GM21447 (cell line): ENCODE data around the gene RELCH.

Experiments
- ATAC-seq: cut with Tn5 transposase; IDR thresholded peaks from one replicate; pipeline ENCODE4 v1.9.1; 2021; ENCODE audit not compliant: unreplicated experiment

The RELCH gene

DNA sequence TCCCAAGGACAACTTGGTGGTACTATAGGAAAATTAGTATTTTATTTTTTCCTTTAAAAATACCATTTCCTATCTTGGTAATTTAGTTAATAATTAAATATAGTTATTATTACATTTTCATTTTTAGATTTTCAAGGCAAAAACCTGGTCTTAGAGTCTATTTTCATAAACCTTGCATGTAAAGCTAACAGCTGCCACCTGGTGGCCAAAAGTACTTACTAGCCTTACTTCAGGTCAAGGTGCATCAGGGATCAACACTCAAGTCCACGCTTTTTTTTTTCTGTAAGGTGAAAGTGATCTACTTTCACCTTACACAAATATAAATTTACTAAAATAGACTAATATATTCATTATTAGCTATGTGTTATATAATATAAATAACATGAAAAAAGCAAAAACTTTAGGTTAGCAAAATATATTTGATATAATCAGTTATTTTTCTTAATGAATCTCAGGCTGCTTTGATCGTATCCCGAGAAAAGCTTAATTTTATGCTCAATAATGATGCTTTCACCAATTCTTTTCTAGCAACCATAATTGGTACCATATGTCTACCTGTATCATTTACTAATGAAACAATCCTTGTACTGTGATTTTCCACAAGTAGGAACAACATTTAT, 62.5 kb downstream of the RELCH start:
- ATAC-seq: peak; percentile 81

DNA sequence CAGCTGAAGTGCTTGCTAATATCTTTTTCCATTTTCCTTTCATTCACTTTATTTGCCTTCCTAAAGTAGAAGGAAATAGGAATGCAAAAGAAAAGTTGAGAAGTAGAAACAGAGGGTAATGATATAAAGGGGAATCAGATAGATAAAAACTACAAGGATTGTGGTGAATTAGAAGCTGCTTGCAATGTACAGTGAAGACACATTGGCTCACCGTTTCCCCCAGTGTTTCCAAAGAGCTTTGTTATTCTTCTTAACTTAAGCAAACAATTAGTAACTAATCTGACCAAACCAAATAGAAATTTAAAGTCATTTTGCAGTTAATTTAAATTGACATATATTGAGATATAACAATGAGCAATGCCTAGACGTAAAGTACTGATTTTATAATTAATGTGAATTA, 63.4 kb downstream of the RELCH start:
- no peak for ATAC-seq

DNA sequence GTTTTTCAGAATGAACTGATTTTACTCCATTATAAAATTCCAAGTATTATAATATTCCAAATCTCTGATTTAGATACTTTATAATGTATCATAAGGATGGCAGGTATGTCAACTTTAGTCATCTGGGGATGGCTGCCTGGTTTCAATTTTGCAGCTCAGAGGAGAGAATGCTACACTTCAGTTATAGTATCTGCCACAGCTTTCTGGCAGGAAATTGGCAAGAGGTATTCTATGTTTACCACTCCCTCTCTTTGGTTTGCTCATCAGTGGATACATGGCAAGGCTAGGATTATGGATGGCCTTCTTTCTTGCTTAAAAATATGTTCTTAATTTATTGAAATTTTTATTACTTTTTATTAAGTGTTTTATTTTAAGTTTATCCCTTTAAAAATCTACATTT, 71.0 kb downstream of the RELCH start:
- peak; percentile 61 for ATAC-seq

DNA sequence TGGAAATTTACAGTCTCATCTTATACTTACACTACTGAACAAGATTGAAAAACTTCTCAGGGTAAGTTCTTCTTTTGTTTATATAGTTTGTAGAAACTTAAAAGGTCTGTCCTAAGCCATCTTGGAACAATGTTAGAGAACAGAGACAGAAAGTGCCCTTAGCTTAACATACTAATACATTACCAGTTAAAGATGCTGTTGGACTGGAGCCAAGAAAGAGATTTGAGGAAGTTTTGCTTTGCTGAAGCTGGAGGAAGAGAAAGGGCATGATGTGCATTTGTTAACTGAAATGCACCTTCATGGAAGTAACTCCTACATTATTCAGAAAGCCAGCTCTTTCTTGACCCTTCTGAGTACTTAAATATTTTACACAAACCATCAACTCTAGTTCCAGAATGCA, 71.6 kb downstream of the RELCH start:
- peak; percentile 68 for ATAC-seq

DNA sequence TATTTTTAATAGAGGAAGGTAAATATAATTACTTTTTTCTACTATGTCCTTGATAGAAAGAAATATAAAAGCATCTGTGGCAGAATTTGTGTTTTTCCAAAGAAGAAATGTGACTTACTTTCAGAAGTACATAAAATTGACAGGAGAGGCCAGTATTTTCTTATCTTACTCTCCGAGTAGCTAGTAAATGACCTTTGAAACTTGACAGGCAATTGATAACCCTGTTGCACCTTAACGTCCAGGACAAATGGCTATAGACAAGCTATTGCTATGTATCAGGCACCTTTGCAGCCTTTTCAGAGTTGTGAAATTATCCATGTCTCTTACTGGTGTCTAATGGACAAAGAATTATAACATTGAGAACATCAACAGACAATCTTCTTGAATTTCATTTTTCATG, 75.0 kb downstream of the RELCH start:
- ATAC-seq: no peak

DNA sequence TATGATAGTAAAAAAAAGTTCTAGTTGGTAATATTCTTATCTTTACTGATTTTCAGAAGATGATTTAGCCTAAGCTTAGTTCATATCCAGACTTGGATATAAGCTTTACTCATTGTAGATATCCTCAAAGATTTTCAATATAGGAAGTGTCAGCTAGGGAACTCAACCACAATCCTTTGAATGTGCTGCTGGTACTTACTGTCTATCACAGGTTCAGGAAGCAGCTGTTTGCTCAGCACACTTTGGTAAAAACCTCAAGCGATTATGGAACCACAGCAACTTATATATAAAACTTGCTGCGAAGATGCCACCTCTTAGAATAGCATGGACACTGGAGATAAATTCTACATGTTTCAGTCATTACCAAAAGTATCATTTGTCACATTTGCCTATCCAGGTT, 77.9 kb downstream of the RELCH start:
- ATAC-seq: no peak

DNA sequence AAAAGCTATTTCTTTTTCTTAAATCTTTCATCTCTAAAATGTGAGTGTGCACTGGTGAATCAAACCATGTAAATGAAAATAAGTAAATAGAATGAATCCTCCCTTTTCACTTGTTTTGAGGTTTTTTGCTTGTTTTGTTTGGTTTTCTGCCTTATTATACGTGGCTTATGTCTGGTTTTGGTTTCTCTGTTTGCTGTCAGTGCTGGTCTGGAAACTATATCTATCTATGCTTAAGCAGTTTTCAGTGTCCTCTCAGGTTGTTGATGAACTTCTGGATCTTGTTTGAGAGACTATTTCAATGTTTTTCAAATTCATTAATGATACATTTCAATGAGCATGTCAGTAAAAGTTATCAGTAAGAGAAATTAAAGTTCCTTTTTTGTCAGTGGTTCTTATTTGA, 90.0 kb downstream of the RELCH start:
- no peak for ATAC-seq

DNA sequence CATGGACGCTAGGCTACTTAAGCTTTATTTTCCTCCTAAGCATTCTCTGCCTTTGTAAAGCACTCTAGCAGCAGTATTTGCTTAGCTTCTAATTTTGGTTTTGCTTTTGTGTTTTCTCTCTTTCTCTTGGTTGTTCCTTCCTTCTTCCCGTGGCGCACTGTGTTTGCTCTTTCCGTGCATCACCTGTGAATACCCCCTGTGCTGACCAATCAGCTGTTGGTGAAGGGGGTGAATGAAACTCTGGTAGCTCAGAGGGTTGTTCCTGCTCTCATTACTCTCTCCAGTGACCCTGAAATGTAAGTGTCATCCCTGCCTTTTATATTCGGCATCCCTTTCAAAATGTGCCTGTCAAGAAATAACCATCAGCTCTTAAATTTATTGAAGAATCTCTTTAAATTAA, 92.5 kb downstream of the RELCH start:
- no peak for ATAC-seq

DNA sequence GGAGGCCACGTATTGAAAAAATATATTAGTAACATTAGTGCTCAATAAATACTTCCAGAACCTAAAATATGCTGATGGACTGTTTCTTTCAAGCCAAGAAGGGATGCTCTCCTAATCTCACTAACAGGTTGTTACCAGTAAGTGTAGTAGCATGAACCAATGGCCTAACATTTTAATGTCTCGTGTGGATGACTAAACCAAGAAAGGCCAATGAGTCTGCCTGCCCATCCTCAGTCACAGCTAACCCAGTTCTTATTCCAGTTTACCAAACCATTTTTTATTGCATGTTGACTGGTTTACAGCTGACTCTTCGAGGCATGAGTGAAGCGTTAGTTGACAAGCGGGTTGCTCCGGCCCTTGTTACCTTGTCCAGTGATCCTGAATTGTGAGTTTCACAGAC, 93.0 kb downstream of the RELCH start:
- ATAC-seq: no peak

DNA sequence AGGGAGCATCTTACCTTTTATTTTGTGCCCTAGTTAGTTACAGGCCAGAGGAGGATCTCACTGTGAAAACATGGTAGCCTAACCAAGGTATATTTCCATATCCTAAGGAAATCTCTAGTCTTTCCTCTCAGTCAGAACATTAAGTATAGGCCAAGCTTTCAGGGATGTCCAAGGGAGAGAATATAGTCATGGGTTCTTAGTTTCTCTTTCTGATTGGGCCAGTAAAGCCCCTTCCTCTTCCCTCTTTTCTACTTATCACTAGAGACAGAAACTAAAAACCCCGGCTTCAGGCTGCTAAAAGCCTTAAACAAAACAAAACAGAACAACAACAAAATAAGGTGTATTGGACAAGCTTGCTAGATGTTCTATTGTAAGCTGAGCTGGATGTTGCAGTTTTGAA, 93.7 kb downstream of the RELCH start:
- ATAC-seq: no peak

DNA sequence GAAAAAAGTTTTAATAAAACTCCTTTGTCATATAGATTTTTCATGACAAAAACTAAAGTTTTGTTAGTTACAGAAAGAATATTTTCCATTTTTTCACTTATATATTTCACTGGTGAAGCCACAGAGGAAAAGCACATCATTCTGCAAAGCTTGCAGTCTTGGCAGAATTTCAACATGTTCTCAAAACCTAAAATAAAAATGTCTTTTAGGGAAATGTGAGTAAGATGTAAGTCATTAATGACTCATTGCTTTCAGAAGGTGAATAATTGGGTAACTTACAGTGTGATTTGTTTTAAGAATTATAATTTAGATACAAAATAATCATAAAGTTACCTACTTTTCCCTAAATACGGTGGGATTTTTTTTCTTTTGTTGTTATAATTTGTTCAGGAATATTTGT, 94.6 kb downstream of the RELCH start:
- ATAC-seq: no peak

DNA sequence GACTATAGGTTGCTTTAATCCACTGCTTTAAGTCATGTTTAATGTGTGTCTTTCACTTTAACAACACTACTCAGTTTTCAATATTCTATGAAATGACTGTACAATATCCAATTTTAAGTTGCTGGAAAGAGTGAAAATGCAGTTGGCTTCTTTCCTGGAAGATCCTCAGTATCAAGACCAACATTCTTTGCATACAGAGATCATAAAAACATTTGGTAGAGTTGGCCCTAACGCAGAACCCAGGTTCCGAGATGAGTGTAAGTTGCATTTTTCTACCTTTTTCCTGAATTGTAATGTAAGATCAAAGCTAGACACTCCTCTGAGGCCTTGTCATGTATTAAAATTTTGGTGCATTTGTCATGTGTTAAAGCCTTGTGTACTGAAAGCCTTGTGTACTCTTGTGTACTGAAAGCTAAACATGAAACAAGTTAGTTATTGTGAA, 95.2 kb downstream of the RELCH start:
- no peak for ATAC-seq

DNA sequence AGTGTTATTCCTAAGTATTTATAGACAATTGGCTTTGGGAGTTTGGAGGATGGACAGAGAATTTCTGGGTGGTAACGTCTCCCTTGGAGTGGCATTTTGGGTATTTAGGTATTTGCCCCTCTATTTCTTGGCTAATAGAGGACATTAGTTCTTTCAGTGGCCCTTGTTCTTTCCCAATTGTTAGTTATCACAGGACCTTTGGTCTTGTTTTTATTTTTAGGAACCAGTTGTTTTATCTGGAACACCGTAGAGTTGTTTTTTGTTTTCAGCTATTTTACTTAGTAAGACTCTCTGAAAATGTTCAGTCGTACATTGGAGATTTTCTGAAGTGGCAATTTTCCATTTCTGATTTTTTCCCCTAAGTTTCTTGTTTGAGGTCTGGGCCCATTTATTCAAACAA, 97.6 kb downstream of the RELCH start:
- no peak for ATAC-seq

DNA sequence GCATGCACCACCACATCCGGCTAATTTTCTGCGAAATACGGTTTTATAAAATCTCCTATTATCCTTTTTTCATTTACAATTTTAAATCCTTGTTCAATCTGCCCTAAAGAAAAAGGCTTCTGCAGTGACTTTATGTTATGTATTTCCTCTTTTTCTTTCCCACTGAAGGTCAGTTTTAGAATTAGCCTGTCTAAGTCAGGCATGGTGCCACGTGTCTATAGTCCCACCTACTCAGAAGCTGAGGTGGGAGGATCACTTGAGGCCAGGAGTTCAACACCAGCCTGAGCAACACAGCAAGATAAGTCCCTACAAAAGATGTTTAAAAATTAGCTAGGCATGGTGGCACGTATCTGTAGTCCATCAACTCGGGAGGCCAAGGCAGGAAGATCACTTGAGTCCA, 98.2 kb downstream of the RELCH start:
- ATAC-seq: no peak

DNA sequence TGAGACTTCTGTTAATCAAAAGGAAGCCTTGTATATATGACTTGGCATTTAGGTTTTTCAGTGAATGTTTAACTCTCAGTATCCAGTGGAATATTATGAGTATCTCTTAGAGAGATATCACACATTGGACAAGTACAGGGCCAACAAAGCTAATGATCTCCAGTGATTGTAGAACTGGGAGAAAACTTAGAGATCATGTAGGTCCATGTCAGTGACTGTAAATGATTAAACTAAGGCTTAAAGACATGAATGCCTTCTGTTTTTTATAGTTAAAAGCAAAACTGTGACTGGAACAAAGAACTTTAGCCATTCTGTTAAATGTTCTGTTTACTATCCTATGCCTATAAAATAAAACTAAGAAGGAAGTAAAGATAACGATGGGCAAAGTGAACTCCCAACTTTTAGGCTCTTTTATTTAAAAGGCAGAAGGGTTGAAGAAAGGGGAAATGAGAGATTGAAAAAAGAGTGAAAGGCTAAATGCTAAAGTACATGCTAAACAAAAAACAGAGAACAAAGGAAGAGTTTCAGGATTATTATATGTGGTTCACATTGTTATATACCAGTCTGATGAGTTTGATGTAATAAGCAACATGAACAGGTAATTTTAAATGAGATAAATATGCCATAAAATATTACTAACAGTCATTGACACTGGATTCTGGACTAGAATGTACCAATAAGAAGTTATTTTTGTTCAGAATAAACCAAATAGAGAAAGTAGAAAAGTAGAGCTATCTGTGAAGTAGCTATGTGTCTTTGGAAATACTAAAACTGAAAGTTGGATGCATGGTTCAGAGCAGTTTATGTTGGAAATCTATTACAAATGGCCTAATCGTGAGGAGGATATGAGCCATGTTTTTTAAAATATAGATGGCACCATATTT, 101.0 kb downstream of the RELCH start:
- peak; percentile 35 for ATAC-seq

DNA sequence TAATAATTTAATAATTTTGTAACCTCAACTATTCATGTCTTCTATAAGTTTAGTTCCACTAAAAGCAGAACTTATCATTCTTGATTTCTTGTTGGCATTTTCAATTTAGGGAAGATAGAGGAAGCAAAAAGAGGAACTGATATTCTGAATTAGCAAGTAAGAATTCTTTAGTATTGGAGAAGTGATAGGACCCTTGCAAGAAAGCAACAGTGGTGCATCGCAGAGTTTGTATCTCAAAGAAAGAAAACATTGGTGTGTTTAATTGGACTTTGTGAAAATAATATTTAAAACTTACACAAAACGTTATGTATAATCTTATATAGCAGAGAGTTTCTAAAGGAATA, 101.6 kb downstream of the RELCH start:
- ATAC-seq: peak; percentile 71

DNA sequence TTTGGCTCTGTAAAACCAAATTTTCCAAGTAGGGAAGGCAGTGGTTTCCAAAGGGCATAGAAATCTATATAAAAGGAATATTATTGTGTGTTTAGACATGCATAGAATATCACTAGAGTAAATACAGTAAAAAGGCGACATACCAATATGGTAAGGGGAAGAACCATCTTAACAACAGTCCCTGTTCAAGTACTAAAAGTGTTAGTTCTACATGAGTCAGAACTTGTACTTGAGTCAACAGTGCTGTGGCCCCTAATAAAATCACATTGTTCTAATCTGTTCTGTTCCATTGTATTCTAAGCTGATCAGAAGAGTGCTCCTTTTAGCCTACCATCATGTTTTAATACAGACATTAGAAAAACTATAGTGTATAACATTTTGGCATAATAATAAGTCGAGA, 102.0 kb downstream of the RELCH start:
- ATAC-seq: peak; percentile 52

DNA sequence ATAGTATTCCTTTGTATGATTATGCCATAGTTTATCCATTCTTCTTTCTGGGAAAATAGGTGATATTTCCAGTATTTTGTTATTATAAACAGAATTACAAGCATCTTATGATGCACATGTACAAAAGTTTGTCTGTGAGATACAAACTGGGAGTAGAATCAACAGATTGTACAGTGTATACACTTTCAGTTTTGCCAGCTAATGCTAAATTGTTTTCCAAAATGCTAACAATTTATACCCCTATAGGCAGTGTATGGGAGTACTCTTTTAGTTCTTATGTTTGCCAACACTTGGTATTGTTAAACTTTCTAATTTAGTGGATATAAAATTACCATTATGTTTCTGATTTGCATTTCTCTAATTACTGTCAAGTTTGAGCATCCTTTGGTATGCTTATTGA, 107.0 kb downstream of the RELCH start:
- no peak for ATAC-seq

DNA sequence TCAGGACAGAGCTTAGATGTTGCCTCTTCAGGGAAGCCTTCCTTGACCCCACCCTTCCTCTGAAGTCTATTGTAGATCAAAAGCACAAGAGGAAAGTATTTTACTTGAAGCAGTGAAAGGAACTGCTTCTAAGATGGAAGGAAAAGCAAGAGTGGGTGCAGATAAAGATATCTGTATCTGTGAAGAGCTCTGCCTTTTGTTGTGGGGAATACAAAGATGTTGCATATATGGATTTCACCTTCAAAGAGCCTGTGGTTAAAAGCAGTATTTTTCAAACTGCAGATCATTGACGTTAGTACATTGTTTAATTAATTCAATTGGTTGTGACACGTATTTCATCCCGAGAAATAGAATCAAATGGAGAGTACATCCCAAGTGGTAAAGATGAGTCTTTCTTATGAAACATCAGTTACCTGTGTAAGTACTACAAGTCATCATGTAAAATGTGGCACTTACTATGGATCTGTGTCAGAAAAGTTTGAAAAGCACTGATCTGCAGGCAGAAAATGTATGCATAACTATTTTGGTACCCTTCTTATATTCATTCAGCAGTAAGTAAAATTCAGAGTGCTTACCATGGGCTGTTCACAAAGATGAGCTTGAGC, 113.4 kb downstream of the RELCH start:
- ATAC-seq: no peak

DNA sequence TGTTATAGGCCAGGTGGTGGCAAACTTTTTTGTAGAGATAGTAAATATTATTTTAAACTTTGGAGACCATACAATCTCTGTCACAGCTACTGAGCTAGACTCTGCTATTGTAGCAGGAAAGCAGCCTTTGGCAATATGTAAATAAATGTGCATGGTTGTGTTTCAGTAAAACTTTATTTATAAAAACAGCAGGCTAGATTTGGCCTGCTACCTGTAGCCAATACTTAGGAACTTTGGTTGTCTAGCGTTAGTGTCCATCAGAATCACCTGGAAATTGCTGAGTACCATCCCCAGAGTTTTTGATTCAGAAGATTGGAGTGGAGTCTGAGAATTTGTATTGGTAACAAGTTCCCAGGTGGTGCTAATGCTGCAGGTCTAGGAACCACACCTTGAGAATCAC, 114.3 kb downstream of the RELCH start:
- ATAC-seq: no peak

DNA sequence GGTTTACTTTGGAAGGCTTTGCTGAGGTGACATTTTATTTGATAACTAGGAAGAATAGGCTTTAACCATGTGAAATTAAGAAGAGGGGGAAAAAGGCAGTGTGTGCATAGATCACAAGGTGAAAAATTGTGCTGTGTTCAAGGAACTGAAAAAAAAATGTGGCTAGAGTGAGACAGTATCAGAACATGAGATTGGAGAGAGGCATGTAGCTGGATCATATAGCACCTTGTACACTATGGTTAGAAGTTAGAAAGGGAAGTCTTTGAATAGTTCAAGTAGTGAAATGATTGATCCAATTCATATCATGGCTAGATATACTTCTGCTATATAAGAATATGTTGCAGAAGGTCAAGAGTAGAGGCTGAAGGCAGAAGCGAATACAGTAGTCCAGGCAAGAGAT, 125.8 kb downstream of the RELCH start:
- no peak for ATAC-seq
